ENCODE measurements around the gene PNMA6F.
"Not testable (repeated sequence)": the region's sequence is repeated elsewhere in the genome, so short reads cannot be mapped to it uniquely, and the experiment has no call there.

The PNMA6F gene

DNA sequence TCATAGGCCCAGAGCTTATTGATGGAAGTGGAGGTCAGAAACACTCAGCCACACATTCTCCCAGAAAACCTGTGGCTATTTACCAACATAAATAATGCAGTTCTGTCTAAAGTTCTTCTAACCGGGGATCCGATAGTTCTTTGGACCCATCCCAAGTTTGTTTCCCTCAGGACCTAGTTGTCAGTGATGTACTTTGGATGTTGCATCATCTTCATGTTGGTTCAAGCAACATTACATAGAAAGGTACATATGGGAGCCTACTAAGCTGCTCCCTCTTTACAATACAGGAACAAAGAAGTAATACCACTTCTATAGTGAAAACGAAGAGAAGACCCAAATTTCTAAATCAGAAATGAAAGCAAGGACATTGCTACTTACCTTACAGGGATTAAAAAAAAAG lies 39.8 kb downstream of the PNMA6F start:
- H3K27ac ChIP-seq (ENCODE audit: low read length); H3K9me3 ChIP-seq (replicated peaks; ENCODE audit: insufficient read depth, low read length); H3K9me2 ChIP-seq (replicated peaks; ENCODE audit: insufficient read depth, low read length); H3K4me2 ChIP-seq (ENCODE audit: low read depth, low read length); H3K4me3 ChIP-seq (ENCODE audit: low read length); H3K4me1 ChIP-seq (ENCODE audit: low read length); H3K9ac ChIP-seq (ENCODE audit: low read length); H3K79me2 ChIP-seq (ENCODE audit: low read length); H4K20me1 ChIP-seq (ENCODE audit: insufficient read depth, low read length); H2AFZ ChIP-seq (ENCODE audit: low read length); H3F3A ChIP-seq (ENCODE audit: insufficient read depth, low read length); H3K36me3 ChIP-seq (replicated peaks; ENCODE audit: insufficient read depth, low read length); DNase-seq; H3K27me3 ChIP-seq (replicated peaks; ENCODE audit: insufficient read depth, low read length): not testable (repeated sequence)

DNA sequence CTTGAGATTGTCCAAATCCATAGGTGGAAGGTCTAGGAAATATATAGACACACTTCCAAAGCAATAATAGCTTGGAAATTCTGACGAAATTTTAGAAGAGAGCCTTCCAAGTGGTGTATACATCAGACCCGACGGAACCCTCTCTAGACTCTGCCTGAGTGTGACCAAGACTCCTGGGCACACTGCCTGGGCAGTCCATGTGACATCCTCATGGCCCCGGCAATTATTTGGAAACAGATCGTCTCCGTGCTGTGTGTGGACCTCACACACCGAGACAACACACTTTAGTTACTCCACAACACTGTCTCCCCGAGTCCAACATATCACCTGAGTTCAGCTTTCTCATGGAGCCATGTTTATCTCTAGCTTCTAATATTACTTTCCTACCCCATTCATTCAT lies 42.3 kb downstream of the PNMA6F start:
- not testable (repeated sequence) for H3K36me3 ChIP-seq (replicated peaks; ENCODE audit: insufficient read depth, low read length); H3K4me1 ChIP-seq (ENCODE audit: low read length); H2AFZ ChIP-seq (ENCODE audit: low read length); H3K4me3 ChIP-seq (ENCODE audit: low read length); H4K20me1 ChIP-seq (ENCODE audit: insufficient read depth, low read length); H3K79me2 ChIP-seq (ENCODE audit: low read length); H3K27me3 ChIP-seq (replicated peaks; ENCODE audit: insufficient read depth, low read length); H3K9me2 ChIP-seq (replicated peaks; ENCODE audit: insufficient read depth, low read length); H3K27ac ChIP-seq (ENCODE audit: low read length); H3K9me3 ChIP-seq (replicated peaks; ENCODE audit: insufficient read depth, low read length); H3K9ac ChIP-seq (ENCODE audit: low read length); DNase-seq; H3K4me2 ChIP-seq (ENCODE audit: low read depth, low read length); H3F3A ChIP-seq (ENCODE audit: insufficient read depth, low read length)

DNA sequence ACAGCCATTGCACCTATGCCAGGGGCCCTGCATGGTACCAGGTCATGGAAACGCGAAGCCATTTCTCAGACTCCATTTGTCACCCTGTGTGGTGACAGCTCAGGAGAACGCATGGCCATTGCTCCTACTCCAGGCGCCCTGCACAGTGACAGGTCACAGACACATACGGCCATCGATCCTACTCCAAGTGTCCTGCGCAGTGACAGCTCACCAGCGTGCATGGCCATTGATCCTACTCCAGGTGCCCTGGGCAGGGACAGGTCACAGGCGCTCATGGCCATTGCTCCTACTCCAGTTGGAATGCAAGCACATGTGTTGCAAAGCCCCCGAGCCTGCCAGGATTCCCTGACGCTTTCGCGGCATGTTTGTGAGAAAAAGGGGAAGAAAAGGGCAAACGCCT lies 45.5 kb downstream of the PNMA6F start:
- not testable (repeated sequence) for H3K9ac ChIP-seq (ENCODE audit: low read length); H3K4me1 ChIP-seq (ENCODE audit: low read length); DNase-seq; H3K4me2 ChIP-seq (ENCODE audit: low read depth, low read length); H3K36me3 ChIP-seq (replicated peaks; ENCODE audit: insufficient read depth, low read length); H4K20me1 ChIP-seq (ENCODE audit: insufficient read depth, low read length); H2AFZ ChIP-seq (ENCODE audit: low read length); H3K4me3 ChIP-seq (ENCODE audit: low read length); H3K9me3 ChIP-seq (replicated peaks; ENCODE audit: insufficient read depth, low read length); H3K9me2 ChIP-seq (replicated peaks; ENCODE audit: insufficient read depth, low read length); H3K79me2 ChIP-seq (ENCODE audit: low read length); H3K27ac ChIP-seq (ENCODE audit: low read length); H3K27me3 ChIP-seq (replicated peaks; ENCODE audit: insufficient read depth, low read length); H3F3A ChIP-seq (ENCODE audit: insufficient read depth, low read length)

DNA sequence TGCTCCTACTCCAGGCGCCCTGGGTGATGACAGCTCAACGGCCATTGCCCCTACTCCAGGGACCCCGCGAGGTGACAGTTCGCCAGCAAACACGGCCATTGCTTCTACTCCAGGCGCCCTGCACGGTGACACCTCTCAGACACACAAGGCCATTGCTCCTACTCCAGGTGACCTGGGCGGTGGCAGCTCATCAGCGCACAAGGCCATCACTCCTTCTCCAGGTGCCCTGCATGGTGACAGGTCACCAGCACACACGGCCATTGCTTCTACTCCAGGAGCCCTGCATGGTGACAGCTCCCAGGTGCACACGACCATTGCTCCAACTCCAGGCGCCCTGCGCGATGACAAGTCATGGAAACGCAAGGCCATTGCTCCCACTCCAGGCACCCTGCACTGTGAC lies 46.1 kb downstream of the PNMA6F start:
- H3K4me2 ChIP-seq (ENCODE audit: low read depth, low read length); DNase-seq; H3K4me3 ChIP-seq (ENCODE audit: low read length); H3F3A ChIP-seq (ENCODE audit: insufficient read depth, low read length); H3K9me3 ChIP-seq (replicated peaks; ENCODE audit: insufficient read depth, low read length); H3K79me2 ChIP-seq (ENCODE audit: low read length); H3K4me1 ChIP-seq (ENCODE audit: low read length); H3K9ac ChIP-seq (ENCODE audit: low read length); H3K36me3 ChIP-seq (replicated peaks; ENCODE audit: insufficient read depth, low read length); H2AFZ ChIP-seq (ENCODE audit: low read length); H3K9me2 ChIP-seq (replicated peaks; ENCODE audit: insufficient read depth, low read length); H3K27me3 ChIP-seq (replicated peaks; ENCODE audit: insufficient read depth, low read length); H3K27ac ChIP-seq (ENCODE audit: low read length); H4K20me1 ChIP-seq (ENCODE audit: insufficient read depth, low read length): not testable (repeated sequence)

DNA sequence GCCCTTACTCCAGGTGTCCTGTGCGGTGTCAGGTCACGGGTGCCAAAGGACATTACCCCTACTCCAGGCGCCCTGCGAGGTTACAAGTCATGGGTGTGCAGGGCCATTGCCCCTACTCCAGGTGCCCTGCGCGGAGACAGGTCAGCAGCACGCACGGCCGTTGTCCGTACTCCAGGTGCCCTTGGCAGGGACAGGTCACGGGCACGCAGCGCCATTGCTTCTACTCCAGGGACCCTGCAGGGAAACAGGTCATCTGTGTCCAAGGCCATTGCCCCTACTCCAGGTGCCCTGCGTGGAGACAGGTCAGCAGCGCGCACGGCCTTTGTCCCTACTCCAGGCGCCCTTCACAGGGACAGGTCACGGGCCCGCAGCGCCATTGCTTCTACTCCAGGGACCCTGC lies 49.0 kb downstream of the PNMA6F start:
- H4K20me1 ChIP-seq (ENCODE audit: insufficient read depth, low read length); DNase-seq; H3K9ac ChIP-seq (ENCODE audit: low read length); H3K4me3 ChIP-seq (ENCODE audit: low read length); H3K9me2 ChIP-seq (replicated peaks; ENCODE audit: insufficient read depth, low read length); H3K4me2 ChIP-seq (ENCODE audit: low read depth, low read length); H3K27ac ChIP-seq (ENCODE audit: low read length); H2AFZ ChIP-seq (ENCODE audit: low read length); H3K9me3 ChIP-seq (replicated peaks; ENCODE audit: insufficient read depth, low read length); H3K36me3 ChIP-seq (replicated peaks; ENCODE audit: insufficient read depth, low read length); H3K4me1 ChIP-seq (ENCODE audit: low read length); H3K27me3 ChIP-seq (replicated peaks; ENCODE audit: insufficient read depth, low read length); H3K79me2 ChIP-seq (ENCODE audit: low read length); H3F3A ChIP-seq (ENCODE audit: insufficient read depth, low read length): not testable (repeated sequence)

DNA sequence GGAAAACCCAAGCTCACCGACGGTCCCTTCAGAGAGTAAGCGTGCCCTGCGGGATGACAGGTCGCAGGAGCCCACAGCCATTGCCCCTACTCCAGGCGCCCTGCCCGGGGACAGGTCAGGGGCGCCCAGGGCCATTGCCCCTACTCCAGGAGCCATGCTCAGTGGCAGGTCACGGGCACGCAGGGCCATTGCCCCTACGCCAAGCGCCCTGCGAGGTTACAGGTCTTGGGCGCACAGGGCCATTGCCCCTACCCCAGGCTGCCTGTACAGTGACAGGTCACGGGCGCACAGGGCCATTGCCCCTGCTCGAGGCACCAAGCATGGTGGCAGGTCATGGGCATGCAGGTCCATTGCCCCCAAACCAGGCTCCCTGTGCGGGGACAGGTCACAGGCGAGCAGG lies 49.5 kb downstream of the PNMA6F start:
- not testable (repeated sequence) for H3K4me1 ChIP-seq (ENCODE audit: low read length); H3K79me2 ChIP-seq (ENCODE audit: low read length); H3K27me3 ChIP-seq (replicated peaks; ENCODE audit: insufficient read depth, low read length); H4K20me1 ChIP-seq (ENCODE audit: insufficient read depth, low read length); H3K4me3 ChIP-seq (ENCODE audit: low read length); H3K9me3 ChIP-seq (replicated peaks; ENCODE audit: insufficient read depth, low read length); H3K9me2 ChIP-seq (replicated peaks; ENCODE audit: insufficient read depth, low read length); H3K27ac ChIP-seq (ENCODE audit: low read length); H3K4me2 ChIP-seq (ENCODE audit: low read depth, low read length); H3K36me3 ChIP-seq (replicated peaks; ENCODE audit: insufficient read depth, low read length); DNase-seq; H3F3A ChIP-seq (ENCODE audit: insufficient read depth, low read length); H2AFZ ChIP-seq (ENCODE audit: low read length); H3K9ac ChIP-seq (ENCODE audit: low read length)

Data from MM.1S (cell line).